Measurements from ENCODE around the gene IPO11.
"Not testable (repeated sequence)": the region's sequence is repeated elsewhere in the genome, so short reads cannot be mapped to it uniquely, and the experiment has no call there.

IPO11 gene

DNA sequence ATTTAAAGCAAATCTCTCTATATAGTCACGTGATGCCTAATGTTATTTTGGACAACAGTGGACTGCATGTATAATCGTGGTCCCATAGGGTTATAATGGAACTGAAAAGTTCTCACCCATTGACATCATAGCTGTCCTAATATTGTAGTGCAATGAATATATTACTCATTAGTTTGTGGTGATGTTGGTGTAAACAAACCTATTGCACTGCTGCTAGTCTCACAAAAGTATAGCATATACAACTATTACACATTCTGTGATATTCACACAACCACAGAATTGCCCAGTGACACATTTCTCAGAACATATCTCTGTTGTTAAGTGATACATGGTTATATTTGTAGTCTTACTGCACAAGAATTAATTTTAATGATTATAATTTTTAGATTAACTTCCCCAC lies 37.7 kb downstream of the IPO11 start:
- DNase-seq, result no peak

GRCh38 chr5:62457071-62457470 lies 44.5 kb downstream of the IPO11 start:
- DNase-seq, result no peak

DNA sequence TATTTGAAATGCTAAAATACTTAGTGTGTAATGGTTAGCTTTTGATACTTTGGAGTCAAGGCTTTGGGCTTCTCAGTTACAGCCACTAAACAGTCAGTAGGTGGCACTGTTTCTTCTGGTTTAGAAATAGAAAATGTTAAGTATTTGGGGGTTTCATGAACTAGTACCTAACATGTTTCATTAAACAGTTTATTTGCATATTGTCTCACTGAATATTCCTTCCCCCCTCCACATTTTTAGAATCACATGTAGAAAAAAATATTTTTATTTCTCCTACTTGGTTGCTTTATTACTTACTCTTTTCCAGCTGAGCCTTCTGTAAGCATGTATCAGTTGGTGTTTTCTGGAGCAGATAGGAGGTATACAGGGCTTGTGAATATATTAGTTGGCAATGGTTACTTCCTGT lies 48.0 kb downstream of the IPO11 start:
- no peak for DNase-seq

DNA sequence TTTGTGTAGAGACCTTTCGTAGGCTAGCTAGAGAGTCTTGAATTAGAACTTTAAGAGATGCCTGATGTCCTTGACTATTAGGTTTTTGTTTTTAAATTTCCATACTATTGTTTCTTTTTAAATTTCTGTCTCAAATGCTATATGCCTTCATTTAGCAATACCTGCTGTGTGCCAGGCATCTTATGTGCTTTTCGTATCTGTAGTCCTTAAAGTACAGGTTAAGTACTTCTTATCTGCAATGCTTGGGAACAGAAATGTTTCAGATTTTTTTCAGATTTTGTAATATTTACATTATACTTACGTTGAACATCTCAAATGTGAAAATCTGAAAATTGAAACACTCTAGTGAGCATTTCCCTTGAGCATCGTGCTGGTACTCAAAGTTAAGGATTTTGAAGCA lies 49.0 kb downstream of the IPO11 start:
- DNase-seq, result no peak

DNA sequence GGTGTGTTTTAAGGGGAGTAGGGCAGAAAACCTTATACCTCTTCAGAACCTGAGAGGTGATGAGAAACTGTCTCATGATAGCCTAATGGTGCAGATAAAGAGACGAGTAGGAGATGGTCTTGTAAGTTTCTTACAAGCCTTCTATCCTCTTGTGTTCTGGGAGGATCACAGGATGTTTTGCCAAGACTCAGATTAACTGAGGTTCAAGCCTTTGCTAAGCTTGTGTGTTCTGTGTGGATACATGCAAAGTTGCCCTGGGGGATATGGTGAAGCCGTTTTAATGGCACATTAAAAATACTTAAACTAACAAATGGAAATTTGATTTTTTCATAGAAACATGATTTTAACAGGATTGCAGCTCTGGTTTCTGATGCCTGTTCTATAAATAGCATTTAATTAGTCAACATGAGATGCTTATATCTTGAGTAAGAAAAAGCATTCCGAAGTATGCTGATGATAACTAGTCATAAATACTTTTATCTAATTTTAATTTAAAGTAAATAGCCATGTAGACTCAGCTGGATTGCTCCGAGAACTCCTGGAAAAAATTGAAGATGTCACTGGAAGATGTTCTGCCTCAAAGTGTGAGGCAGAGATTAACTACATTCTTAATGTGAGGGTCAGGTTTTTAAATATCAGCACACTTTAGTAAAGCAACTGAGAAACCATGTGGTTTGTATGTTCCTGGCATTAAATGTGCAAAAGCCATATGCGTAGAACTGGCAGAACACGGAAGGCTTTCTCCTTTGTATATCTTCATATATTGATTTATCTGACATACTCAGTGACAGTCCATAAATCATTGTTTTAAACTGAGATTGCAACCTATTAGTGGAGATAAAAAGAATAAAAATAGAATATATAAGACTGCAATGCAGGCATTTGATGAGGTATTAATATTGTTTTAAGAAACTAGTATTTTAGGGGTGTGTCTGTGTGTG lies 53.7 kb downstream of the IPO11 start:
- no peak for DNase-seq

GRCh38 chr5:62473209-62473608 lies 60.6 kb downstream of the IPO11 start:
- no peak for DNase-seq

GRCh38 chr5:62475072-62475471 lies 62.5 kb downstream of the IPO11 start:
- DNase-seq, result no peak

DNA sequence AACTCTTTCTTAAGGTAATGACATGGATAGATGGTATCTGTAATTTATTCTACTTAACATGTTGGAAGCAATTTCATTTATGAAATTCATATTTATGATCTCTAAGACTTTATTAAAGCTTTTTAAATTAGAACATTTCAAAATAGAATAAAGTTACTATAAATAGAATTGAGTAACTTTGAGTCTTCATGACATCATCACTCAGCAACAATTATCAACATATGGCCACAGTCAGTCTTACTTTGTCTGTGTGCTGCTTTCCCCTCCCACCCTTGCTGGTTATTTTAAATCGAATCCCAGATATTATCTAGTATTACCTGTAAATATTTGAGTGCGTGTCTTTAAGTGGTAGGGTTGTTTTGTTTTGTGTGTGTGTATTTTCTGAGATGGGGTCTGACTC lies 65.2 kb downstream of the IPO11 start:
- no peak for DNase-seq

GRCh38 chr5:62483556-62483955 lies 71.0 kb downstream of the IPO11 start:
- DNase-seq, result no peak

GRCh38 chr5:62486672-62487071 lies 74.1 kb downstream of the IPO11 start:
- no peak for DNase-seq

- DNase-seq, result no peak
Observed at GRCh38 chr5:62488531-62488930, 76.0 kb downstream of the IPO11 start.

GRCh38 chr5:62489471-62489870 lies 76.9 kb downstream of the IPO11 start:
- no peak for DNase-seq

- DNase-seq, result no peak
Observed at GRCh38 chr5:62494772-62495171, 82.2 kb downstream of the IPO11 start.

DNA sequence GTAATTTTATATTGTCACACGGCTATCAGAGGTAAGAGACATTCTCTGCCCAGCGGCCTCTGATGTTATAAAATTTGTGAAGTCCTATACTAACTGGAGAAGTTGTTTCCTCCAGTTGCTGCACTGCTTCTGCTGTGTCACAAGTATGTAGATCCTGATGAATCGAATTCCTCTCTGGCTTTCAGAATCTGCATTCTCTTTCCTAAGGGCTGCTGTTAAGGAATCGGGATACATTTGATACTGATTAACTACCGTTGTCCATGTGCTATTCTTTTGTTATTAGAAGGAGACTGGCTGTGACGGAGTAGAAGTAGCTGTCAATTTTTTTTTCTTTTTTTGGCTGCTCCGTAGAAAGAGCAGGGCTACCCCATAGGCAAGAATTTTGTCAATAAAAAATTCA lies 84.3 kb downstream of the IPO11 start:
- DNase-seq, result no peak

- DNase-seq, result no peak
Observed at GRCh38 chr5:62498961-62499360, 86.4 kb downstream of the IPO11 start.

DNA sequence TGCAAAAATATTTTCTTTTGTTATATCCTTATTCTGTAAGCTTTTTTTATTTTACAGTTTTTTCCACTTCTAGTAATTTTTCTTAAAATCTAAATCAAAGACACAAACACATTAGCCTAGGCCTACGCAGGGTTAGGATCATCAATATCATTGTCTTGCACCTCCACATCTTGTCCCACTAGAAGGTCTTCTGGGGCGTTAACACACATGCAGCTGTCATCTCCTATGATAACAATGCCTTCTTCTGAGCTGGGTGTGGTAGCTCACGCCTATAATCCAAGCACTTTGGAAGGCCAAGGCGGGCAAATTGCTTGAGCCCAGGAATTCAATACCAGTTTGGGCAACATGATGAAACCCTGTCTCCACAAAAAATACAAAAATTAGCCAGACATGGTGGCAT lies 87.2 kb downstream of the IPO11 start:
- DNase-seq, result no peak

DNA sequence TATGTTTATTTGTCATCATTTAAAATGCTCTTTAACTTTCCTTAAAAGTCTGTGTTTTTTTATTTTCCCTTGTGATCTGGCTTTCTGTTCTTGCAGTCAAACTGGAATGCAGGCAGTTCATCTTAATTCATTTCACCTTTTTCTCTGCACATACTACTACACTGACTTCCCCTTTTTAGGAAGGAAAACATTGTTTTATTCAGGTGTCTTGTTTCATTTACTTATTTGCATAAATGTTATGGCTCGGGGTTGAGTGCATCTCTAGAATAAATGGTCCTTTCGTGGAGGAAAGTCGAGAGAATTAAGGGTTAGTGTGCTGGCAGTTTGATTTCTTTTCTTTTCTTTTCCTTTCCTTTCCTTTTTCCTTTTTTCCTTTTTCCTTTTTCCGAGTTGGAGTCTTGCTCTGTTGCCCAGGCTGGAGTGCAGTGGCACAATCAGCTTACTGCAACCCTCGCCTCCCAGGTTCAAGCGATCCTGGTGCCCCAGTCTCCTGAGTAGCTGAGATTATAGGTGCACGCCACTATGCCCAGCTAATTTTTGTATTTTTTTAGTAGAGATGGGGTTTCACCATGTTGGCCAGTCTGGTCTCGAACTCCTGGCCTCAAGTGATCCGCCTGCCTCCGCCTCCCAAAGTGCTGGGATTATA lies 90.0 kb downstream of the IPO11 start:
- DNase-seq, result no peak

- no peak for DNase-seq
Observed at GRCh38 chr5:62504129-62504528, 91.6 kb downstream of the IPO11 start.

- no peak for DNase-seq
Observed at GRCh38 chr5:62506659-62507460, 94.3 kb downstream of the IPO11 start.

GRCh38 chr5:62508760-62509159 lies 96.2 kb downstream of the IPO11 start:
- DNase-seq, result not testable (repeated sequence)

DNA sequence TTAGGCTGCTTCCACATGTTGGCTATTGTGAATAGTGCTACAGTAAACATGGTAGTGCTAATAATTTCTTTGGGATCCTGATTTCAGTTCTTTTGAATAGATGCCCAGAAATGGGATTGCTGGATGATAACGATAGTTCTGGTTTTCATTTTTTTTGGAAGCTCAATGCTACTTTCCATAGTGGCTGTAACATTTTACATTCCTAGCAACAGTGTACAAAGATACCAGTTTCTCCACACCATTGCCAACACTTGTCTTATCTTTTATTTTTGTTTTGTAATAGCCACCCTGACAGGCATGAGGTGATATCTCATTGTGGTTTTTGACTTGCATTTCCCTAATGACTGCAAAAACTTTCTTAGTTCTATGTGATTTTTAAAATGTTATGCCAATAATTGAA lies 97.2 kb downstream of the IPO11 start:
- DNase-seq, result no peak

DNA sequence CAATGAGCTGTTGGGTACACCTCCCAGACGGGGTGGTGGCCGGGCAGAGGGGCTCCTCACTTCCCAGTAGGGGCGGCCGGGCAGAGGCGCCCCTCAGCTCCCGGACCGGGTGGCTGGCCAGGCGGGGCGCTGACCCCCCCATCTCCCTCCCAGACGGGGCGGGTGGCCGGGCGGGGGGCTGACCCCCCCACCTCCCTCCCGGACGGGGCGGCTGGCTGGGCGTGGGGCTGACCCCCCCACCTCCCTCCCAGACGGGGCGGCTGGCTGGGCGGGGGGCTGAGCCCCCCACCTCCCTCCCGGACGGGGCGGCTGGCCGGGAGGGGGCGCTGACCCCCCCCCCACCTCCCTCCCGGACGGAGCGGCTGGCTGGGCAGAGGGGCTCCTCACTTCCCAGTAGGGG lies 100.5 kb downstream of the IPO11 start:
- DNase-seq, result not testable (repeated sequence)

- no peak for DNase-seq
Observed at GRCh38 chr5:62514510-62515119, 102.1 kb downstream of the IPO11 start.

All from activated CD4-positive, alpha-beta T cell treated with anti-CD3 and anti-CD28 coated beads for 1 hour (primary cell).